AG10803 (cell line): ENCODE measurements around the gene GDF10.

Experiments used
- DNase-seq: peaks from one replicate; pipeline ENCODE4 v3.0.0; 2010; ENCODE audit warnings: low read depth
- H3K4me3 ChIP-seq: 2 replicates; pipeline ENCODE4 v1.5.1; 2011; ENCODE audit warnings: mild to moderate bottlenecking, low read length, control low read depth
- TF ChIP-seq, protein P1 (sequence below): conservative IDR thresholded peaks from 2 replicates; pipeline ENCODE4 v1.5.1; 2011; ENCODE audit warnings: mild to moderate bottlenecking, low read length, control low read depth, inconsistent platforms

Gene GDF10

DNA sequence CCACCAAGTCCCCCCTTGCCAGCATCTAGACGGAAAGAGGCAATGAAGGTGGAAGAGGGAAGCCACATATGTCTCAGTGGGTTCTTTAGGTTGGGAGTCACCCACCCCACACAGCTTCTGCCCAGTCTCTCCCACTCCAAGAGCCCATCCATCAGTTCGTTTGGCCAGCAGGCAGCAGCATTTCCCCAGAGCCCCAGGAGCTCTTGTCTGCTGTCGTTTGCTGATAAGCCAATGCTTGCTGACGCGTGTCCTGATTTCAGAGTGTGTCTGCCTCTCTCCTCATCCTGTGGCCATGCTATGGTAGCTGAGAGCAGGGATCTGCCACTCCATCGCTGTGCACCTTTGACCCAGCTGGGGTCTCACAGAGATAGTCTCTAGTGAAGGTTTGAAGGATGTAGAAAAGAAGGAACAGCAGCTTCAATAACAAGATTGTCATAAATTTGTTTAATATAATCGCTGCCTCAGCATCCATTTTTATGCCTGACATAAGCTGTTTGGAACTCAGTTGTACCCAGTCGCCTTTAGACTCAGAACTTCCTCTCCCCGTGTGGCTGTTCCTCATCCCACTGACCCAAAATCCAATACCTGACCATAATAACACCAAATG, 39.4 kb upstream of the GDF10 start:
- DNase-seq = no peak
- TF ChIP-seq, protein P1, sequence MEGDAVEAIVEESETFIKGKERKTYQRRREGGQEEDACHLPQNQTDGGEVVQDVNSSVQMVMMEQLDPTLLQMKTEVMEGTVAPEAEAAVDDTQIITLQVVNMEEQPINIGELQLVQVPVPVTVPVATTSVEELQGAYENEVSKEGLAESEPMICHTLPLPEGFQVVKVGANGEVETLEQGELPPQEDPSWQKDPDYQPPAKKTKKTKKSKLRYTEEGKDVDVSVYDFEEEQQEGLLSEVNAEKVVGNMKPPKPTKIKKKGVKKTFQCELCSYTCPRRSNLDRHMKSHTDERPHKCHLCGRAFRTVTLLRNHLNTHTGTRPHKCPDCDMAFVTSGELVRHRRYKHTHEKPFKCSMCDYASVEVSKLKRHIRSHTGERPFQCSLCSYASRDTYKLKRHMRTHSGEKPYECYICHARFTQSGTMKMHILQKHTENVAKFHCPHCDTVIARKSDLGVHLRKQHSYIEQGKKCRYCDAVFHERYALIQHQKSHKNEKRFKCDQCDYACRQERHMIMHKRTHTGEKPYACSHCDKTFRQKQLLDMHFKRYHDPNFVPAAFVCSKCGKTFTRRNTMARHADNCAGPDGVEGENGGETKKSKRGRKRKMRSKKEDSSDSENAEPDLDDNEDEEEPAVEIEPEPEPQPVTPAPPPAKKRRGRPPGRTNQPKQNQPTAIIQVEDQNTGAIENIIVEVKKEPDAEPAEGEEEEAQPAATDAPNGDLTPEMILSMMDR = no peak
- no peak overlapping the region for H3K4me3 ChIP-seq

DNA sequence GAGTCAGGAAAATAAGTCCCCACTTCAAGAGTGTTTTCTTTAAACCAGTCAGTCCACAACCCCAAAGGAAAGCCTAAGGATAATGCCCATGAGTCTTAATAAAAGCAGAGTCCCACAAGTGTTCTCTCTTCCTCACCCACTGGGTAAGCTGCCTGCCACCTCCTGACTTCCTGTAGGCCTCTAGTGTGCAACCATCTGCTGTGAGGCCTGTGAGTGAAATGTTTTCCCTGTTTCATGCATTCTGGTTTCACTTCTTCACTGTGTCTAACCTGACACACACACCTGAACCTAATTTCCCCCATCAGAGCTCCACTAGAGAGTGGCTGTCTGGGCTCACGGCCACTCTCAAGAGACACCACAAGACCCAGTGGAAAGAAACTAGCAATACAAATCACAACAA, 38.9 kb upstream of the GDF10 start:
- H3K4me3 ChIP-seq = no peak overlapping the region
- no peak for DNase-seq
- TF ChIP-seq, protein P1 = no peak

DNA sequence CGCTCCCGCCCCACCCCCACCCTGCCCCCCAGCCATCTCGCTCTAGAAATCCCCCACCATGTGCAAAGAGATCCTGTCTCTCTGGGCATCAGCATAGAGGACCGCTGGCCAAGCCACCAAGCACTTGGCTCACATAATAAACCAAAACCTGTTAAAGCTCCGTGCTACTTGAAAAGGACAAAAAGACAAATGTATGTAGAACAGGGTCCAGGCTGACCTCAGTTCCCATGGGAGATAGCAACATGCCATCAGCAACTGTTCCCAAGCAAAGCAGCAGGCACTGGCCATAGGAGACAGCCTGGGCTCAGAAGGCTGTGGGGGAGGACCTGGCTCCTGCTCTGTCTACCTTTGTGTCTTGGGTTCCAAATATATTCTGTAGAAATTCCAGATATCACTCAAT, 38.4 kb upstream of the GDF10 start:
- TF ChIP-seq, protein P1 = no peak
- H3K4me3 ChIP-seq = no peak overlapping the region
- no peak for DNase-seq

DNA sequence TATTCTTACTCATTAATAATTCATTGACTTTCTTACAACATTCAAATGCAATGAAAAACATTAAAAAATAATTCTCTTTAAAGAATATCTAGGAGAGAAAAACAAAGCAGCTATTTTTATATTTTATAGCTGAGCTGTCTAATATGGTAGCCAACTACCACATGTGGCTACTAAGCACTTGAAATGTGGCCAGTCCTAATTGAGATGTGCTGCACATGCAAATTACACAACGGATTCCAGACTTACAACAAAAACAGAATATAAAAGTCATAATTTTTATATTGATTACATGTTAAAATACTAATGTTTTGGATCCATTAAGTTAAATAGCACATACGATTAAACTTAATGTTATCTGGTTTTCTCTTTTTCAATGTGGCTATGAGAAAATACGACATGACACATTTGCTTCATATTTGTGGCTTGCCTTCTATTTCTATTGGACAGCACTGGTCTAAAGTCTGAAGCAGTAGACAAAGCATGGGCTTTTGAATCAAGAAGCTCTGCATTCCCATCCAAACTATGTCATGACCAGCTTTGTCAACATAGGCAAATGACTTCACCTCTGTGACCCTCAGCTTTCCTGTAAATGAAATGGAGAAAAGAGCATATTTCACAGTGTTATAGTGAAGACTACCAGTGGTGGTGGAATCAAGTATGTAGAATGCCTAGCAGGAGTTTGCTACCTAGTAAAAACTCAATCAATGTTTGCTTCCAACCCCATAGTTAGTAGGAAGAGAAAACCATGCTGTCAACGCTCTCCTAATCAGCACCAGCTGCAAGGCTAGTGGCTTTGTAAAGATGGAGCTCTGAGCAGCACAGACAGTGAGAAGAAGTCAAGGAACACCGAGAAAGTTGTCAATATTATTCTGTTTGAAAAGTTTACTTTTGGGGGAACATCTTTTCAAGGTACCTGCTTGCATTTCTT, 37.1 kb upstream of the GDF10 start:
- no peak overlapping the region for H3K4me3 ChIP-seq
- TF ChIP-seq, protein P1 = no peak
- peak; percentile 79 for DNase-seq

DNA sequence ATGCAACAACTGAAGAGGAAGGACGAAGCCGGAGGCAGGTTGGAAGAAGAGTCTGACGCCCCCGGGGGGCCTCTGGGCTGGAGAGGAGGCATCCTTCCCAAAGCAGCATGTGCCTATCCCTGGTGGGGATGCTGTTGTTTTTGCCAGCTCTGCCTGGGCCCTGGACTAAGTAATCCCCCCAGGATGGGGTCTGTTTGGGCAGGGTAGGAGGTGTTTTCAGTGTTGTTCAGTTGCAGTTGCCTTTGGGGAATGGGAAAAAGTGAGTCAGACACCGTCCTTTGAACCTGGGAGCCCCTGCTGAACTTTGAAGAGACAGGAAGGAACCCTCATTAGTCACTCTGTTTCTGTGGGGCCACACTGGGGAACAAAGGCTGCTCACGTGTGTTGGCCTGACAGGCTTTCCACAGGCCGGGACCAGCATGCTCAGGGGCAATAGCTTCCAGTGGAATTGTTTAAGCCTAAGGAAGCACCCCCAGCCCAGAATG, 35.2 kb upstream of the GDF10 start:
- no peak overlapping the region for H3K4me3 ChIP-seq
- DNase-seq = no peak
- TF ChIP-seq, protein P1 = no peak

DNA sequence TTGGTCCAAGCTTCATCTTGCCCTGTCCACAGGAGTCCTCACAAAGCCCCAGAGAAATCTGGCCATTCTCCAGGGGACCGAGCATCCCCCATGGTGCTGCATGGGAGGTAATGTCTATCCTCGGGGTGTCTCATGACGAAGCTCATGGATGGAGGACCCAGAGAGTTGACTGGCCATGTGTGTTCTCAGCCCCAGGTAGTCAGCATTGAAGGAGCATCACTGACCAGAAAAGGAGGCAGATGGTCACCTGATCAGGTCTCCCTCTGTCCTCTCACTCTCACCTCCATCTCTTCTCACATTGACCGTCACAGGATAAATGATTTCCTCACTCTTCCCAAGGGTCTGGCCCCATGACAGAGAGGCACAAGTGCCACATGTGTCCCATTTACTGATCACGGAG, 33.4 kb upstream of the GDF10 start:
- H3K4me3 ChIP-seq = no peak overlapping the region
- TF ChIP-seq, protein P1 = no peak
- DNase-seq = no peak

DNA sequence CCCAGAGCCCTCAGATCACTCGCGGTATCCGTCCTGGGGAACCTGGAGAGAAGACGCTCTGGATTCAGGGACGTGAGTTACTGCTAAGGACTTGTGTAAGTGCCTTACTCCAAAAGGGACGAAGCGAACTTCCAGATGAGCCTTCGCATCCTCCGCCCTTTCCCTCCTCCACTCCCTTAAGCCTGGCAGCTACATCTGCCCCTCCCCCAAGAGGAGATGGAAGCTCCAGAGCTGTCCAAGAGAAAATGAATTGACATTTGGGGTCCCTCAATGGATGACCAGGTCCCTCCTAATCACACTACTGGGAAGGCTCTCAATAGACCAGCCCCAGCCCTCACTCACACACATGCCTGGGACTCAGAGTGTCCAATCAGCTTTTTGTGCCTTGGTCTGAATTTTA, 31.3 kb upstream of the GDF10 start:
- no peak overlapping the region for H3K4me3 ChIP-seq
- no peak for DNase-seq
- TF ChIP-seq, protein P1 = no peak
